Testis (tissue), 2 donors: Measurements from ENCODE around the gene RAI1.

ENCODE experiments used
- POLR2A ChIP-seq: fragments of 450-650 bp; IDR thresholded peaks from one replicate; pipeline ENCODE4 v1.6.1; 2017; ENCODE audit warnings: antibody characterized with exemption, mild to moderate bottlenecking, moderate library complexity
- TF ChIP-seq, protein P1 (sequence below), 3 experiments: fragments of 450-650 bp in 2 of 3; fragments of 200-600 bp in 1 of 3; sonication (generic) in 1 of 3; IDR thresholded peaks; one replicate each; pipeline ENCODE4 v1.5.1; 2016 to 2019; ENCODE audit warnings: antibody characterized with exemption in 3 of 3, mild to moderate bottlenecking in 2 of 3, moderate library complexity in 1 of 3

DNA sequence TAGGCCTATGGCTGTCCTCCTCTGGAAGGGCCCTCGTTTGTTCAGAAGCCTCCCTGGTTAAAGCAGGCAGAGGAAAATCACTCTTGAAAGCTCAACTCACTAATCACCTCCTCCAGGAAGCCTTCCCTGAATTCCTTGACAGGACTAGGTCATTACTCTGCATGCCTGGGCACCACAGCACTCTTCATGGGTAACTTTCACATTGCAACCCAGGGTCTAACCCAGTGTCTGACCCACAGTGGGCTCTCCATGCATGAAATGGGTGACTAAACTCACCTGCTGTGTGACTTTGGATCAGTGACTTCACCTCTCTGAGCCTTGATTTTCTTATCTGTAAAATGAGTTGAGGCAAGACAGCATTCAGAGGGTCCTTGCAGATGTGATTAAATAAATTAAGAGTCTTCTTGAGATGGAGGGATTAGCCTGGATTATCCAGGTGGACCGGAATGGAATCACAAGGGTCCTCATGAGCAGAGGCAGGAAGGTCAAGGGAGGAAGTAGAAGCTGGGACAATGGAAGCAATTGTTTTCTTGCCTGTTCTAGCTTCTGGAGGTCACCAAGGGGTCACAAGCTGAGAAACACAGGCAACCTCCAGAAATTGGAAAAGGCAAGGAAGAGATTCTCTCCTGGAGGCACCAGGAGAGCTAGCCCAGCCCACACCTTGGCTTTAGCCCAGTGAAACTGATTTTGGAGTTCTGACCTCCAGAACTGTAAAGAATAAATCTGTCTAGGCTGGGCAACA, 3.8 kb upstream of the RAI1 start:
- TF ChIP-seq, protein P1, sequence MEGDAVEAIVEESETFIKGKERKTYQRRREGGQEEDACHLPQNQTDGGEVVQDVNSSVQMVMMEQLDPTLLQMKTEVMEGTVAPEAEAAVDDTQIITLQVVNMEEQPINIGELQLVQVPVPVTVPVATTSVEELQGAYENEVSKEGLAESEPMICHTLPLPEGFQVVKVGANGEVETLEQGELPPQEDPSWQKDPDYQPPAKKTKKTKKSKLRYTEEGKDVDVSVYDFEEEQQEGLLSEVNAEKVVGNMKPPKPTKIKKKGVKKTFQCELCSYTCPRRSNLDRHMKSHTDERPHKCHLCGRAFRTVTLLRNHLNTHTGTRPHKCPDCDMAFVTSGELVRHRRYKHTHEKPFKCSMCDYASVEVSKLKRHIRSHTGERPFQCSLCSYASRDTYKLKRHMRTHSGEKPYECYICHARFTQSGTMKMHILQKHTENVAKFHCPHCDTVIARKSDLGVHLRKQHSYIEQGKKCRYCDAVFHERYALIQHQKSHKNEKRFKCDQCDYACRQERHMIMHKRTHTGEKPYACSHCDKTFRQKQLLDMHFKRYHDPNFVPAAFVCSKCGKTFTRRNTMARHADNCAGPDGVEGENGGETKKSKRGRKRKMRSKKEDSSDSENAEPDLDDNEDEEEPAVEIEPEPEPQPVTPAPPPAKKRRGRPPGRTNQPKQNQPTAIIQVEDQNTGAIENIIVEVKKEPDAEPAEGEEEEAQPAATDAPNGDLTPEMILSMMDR (IDR thresholded peaks at IDR 0.05), result no peak
- TF ChIP-seq POLR2A, result no peak
